Muscle layer of duodenum (tissue), 2 donors: ENCODE data around the gene HYAL1.
A peak's percentile ranks its signal among the peaks of the same experiment; 100 is the strongest.

Source experiments
- H3K27ac ChIP-seq: one replicate; pipeline ENCODE4 v1.7.0; 2013; ENCODE audit warnings: mild to moderate bottlenecking, low read length
- H3K27me3 ChIP-seq: one replicate; pipeline ENCODE4 v1.7.0; 2013; ENCODE audit warnings: low read depth, mild to moderate bottlenecking, control low read depth, low read length
- H3K36me3 ChIP-seq, 2 donors: one replicate each; pipeline ENCODE4 v1.7.0; 2013; ENCODE audit warnings: low read length in 2 of 2, control low read depth in 1 of 2, mild to moderate bottlenecking in 1 of 2; ENCODE audit not compliant: insufficient read depth in 2 of 2, control insufficient read depth in 1 of 2
- H3K4me1 ChIP-seq, 2 donors: one replicate each; pipeline ENCODE4 v1.7.0; 2013; ENCODE audit warnings: low read length in 2 of 2, mild to moderate bottlenecking in 2 of 2, control low read depth in 1 of 2, moderate library complexity in 1 of 2; ENCODE audit not compliant: insufficient read depth in 2 of 2, control insufficient read depth in 1 of 2
- H3K4me3 ChIP-seq, 2 donors: one replicate each; pipeline ENCODE4 v1.7.0; 2013; ENCODE audit warnings: low read length in 2 of 2, low read depth in 1 of 2, mild to moderate bottlenecking in 1 of 2
- H3K9me3 ChIP-seq, 2 donors: one replicate each; pipeline ENCODE4 v1.7.0; 2013; ENCODE audit warnings: low read length in 2 of 2, control low read depth in 1 of 2, mild to moderate bottlenecking in 1 of 2; ENCODE audit not compliant: control insufficient read depth in 1 of 2
- donor health status: healthy.

HYAL1 gene

DNA sequence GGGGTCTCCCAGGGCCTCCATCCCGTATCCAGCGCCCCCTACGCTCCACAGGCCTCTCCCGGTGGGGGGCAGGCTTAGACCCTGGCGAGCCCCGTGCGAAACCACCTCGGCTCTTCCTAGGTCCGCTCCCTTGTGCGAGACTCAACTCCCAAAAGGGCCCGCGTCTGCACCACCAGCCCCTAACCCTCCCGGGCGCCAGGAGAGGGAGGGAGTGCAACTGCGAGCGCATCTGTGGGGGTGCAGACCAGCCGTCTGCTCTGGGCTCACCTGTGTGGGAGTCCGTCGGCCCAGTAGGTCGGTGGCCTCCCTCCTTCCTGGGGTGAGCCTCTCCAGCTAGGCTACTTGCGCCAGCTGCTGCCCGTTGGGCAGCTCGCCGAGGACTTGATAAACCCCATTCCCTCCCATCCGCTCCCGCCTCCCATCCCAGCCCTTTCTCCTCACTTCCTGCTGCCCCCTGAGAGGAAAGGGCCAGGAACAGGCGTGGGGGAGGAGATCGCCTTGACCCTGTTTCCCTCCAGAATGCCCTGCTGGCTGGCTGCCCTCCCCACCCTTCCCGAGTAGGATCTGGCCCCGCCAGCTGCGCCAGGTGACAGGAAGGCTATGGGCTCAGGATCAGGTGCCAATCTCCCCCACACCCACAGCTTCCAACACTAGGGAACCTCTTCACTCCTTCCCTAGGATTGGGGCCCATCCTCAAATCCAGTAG, 19.2 kb upstream of the HYAL1 start, which contains the start of gene HYAL2:
Gene HYAL2 (minus strand): TSS at position 360 of the 706 bp plus-strand sequence. CDS start 2,256 bp downstream, outside the sequence.
- Histone ChIP-seq H3K4me3 (peak within 1 kb of the TSS; percentile 87 to 95), H3K4me1 (peaks cover 30 to 71% of the 10 kb centered on the region in 2 donors), H3K36me3 (peaks cover 14 to 28% of the 10 kb centered on the region in 2 donors), H3K27me3 (no peaks in the 10 kb centered on the region), H3K27ac (peak within 1 kb of the TSS; percentile 91), H3K9me3 (no peaks in the 10 kb centered on the region)

GRCh38 chr3:50322115-50322385, 18.7 kb upstream of the HYAL1 start:
- peak overlapping the region; percentile 91 for H3K27ac ChIP-seq
- H3K4me1 ChIP-seq = peaks cover 25 to 71% of the 10 kb centered on the region in 2 donors
- H3K9me3 ChIP-seq = no peaks in the 10 kb centered on the region
- peak overlapping the region; percentile 87 to 95 for H3K4me3 ChIP-seq
- H3K36me3 ChIP-seq = peaks cover 14 to 28% of the 10 kb centered on the region in 2 donors
- no peaks in the 10 kb centered on the region for H3K27me3 ChIP-seq

DNA sequence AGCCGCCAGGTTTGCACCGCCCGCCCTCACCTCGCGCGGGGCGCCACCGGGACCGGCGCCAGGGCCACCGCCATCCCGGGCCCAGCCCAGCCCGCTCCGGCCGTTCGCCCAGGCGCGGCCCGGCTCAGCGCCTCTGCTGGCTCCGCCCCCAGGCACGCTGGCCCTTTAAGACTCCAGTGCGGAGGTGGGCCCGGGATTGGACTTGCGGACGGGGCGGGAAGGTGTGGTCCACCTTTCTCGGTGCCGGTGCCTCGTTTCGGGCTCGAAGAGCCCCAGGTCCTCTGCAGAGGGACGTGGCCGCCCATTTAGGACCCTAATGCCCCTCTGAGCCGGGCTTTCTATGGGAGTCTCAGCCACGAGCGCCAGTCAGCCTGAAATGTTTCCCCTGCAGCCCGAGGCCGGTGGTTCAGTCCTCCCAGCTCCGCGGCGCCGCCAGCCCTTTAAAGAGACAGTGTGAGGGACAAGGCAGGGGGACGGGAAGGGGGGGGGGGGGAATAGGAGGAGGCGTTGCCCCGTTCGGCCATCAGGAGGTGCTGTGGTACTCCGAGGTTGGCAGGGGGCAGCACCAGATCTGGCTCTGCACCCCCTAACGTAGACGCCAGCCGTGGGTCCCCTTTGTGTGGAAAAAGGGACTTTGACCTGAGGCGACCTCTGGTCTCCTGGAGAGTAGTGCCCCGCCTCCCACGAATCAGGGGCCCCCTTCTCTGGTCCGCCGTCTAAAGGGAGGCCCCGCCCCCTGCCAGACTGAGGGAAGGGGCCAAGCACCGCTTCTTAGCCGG, 18.2 kb upstream of the HYAL1 start:
- Histone ChIP-seq H3K4me1 (peaks cover 23 to 67% of the 10 kb centered on the region in 2 donors), H3K9me3 (no peaks in the 10 kb centered on the region), H3K4me3 (peak overlapping the region; percentile 87 to 95), H3K27me3 (no peaks in the 10 kb centered on the region), H3K36me3 (peaks cover 14 to 28% of the 10 kb centered on the region in 2 donors), H3K27ac (peak overlapping the region; percentile 91)

DNA sequence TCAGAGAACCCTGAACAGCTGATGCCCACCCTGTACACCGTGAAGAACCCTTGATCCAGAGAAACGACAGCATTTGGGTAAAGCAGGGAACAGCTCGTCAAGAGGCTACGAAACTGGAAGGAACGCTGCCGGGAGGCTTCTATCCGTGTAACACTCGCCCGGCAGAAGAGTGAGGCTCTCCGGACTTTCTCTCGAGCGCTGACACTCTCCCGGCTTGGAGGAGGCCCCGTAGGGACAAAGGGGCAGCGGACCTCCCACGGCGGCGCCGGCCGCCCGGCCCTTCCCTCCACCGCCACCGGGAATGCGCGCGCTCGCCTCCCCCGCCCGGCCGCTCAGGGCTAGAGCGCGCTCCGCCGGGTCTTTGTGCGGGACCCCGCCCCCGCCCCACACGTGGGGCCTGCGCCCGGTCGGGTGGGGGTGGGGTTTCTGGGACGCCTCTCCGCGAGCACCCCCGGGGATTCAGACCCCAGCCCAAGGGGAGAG, 17.5 kb upstream of the HYAL1 start:
- no peaks in the 10 kb centered on the region for H3K9me3 ChIP-seq
- H3K27ac ChIP-seq = peak overlapping the region; percentile 91
- peaks cover 14 to 21% of the 10 kb centered on the region in 2 donors for H3K36me3 ChIP-seq
- peak overlapping the region; percentile 87 to 95 for H3K4me3 ChIP-seq
- H3K4me1 ChIP-seq = peaks cover 23 to 66% of the 10 kb centered on the region in 2 donors
- H3K27me3 ChIP-seq = no peaks in the 10 kb centered on the region

DNA sequence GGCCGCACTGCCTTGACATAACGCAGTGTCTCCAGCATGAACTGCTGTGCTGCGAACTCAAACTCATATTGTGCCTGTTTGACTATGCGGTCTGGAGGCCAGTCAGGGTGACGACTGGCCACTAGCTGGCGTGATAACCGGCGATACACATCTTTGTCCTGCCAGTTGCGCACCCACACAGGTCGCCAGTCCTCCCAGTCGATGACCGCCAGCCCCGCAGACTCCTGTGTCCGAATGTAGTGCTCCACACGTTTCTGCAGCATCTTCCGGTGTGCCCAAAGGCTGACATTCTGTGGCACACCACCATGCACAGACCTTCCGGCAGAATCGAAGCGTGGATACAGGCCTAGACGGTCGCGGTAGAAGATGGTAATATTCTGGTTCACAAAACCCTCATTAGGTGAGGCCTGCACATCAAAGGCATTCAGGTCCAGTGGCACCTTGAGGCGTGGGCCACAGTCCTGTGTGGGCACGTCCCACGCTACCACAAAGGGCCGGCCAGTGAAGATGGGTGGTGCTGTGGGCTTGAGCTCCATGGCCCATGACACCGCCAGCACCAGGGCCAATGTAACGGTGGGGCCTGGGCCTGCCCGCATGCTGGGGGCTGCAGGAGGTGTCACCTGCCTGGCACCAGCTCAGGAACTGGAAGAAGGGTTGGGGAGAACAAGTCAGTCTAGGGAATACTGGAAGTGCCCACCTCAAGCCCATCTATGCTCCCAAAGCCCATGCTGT, 16.7 kb upstream of the HYAL1 start:
- Histone ChIP-seq H3K4me1 (peaks cover 23 to 65% of the 10 kb centered on the region in 2 donors), H3K9me3 (no peaks in the 10 kb centered on the region), H3K4me3 (peak overlapping the region; percentile 87 to 95), H3K27me3 (no peaks in the 10 kb centered on the region), H3K36me3 (peaks cover 16 to 17% of the 10 kb centered on the region in 2 donors), H3K27ac (peak overlapping the region; percentile 91)

DNA sequence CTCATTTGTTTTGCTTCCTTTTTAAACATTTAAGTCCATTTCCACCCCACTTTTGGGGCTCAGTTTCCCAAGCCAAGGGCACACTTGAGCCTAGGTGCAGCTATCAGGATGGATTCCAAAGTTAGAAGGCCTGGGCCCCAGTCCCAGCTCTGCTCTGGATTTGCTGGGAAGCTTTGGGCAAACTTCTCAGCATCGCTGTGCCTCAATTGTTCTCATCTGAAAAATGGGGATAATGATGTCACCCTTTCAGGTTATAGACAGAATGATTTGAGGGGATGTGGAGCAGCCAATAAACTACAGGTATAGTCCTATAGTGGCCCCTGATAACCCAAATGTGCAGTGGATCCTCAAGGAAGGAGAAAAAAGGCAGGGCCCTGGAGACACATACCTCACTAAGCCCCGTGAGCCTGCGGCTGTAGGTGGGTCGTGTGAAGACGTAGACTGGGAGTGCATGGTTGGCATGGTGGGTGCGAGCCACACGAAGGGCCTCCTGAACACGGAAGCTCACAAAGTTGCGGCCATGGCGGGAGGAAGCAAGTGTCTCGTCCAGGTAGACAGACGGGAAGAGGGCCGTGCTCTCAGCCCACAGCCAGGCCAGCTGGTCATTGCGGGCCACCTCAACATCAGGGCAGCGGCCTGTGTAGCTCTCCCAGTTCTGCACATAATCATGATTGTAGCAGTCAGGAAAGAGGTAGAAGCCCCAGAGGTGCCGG, 16.0 kb upstream of the HYAL1 start:
- Histone ChIP-seq H3K36me3 (peaks cover 14 to 17% of the 10 kb centered on the region in 2 donors), H3K27ac (no peak overlapping the region), H3K9me3 (no peaks in the 10 kb centered on the region), H3K4me1 (peaks cover 21 to 58% of the 10 kb centered on the region in 2 donors), H3K4me3 (peak overlapping the region; percentile 30 to 87), H3K27me3 (no peaks in the 10 kb centered on the region)

DNA sequence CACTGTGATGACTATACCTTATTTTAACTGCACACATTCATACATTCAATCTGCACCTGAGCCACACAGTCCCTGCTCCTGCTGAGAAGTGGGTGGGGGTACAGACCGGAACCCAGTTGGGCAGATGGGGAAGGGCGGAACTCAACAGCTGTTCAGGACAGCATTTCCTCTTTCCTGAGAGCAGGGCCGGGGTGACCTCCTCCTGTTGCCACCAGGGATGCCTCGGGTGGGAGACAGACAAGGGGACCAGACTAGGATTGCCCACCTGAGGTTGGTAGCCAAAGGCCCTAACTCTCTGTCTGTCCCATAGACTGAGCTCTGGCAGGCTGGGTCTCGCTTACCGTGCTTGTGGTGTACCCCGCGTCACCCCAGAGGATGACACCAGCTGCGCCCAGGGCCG, 15.2 kb upstream of the HYAL1 start:
- no peaks in the 10 kb centered on the region for H3K27me3 ChIP-seq
- H3K27ac ChIP-seq = no peak overlapping the region
- H3K4me3 ChIP-seq = peak overlapping the region; percentile 30 to 87
- H3K9me3 ChIP-seq = no peaks in the 10 kb centered on the region
- H3K36me3 ChIP-seq = peaks cover 14 to 17% of the 10 kb centered on the region in 2 donors
- peaks cover 19 to 51% of the 10 kb centered on the region in 2 donors for H3K4me1 ChIP-seq

GRCh38 chr3:50318163-50318562, 14.8 kb upstream of the HYAL1 start:
- Histone ChIP-seq H3K4me3 (peak overlapping the region; percentile 30 to 87), H3K27ac (no peak overlapping the region), H3K36me3 (peaks cover 14 to 17% of the 10 kb centered on the region in 2 donors), H3K27me3 (no peaks in the 10 kb centered on the region), H3K9me3 (no peaks in the 10 kb centered on the region), H3K4me1 (peaks cover 19 to 50% of the 10 kb centered on the region in 2 donors)

GRCh38 chr3:50317300-50317699, 13.9 kb upstream of the HYAL1 start:
- Histone ChIP-seq H3K9me3 (no peaks in the 10 kb centered on the region), H3K36me3 (peaks cover 14 to 17% of the 10 kb centered on the region in 2 donors), H3K27me3 (no peaks in the 10 kb centered on the region), H3K27ac (peak overlapping the region; percentile 67), H3K4me1 (peaks cover 19 to 43% of the 10 kb centered on the region in 2 donors), H3K4me3 (no peak overlapping the region)

DNA sequence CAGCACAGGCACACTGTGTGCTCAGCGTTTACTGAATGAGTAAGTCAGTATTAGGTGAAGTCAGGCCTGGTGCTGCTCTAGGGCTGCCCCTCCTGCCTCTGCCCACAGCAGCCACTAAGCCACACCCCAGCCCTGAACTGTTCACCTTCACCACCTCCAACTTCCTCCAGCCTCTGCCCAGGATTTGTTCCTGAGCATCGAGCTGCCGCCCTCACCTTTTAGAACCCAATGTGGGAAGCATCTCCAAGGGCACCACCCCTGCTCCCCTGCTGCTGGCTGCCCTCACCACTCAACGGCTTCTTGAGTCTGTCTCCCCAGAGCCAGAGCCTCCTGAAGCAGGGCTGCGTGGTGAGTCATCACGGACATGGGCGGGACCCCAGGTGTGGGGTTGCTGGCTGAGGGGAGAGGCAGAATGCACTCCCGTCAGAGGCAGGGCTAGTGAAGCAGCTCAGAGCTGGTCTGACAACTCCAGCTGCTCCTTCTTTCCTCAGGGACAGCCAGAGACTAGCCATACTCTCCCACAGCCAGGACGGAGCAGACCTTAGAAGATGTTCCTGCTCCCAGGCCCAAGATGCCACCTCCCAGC, 13.4 kb upstream of the HYAL1 start:
- H3K36me3 ChIP-seq = peaks cover 14 to 17% of the 10 kb centered on the region in 2 donors
- no peaks in the 10 kb centered on the region for H3K9me3 ChIP-seq
- no peak overlapping the region for H3K4me3 ChIP-seq
- peaks cover 19 to 37% of the 10 kb centered on the region in 2 donors for H3K4me1 ChIP-seq
- peak overlapping the region; percentile 67 for H3K27ac ChIP-seq
- H3K27me3 ChIP-seq = no peaks in the 10 kb centered on the region
